GM23338 (cell line): ENCODE results near the gene SSBP2. TPM values are rescaled to one million over a fixed set of nuclear protein-coding genes. Genes with fewer than 3 reads are reported as not detected.
A peak's percentile ranks its signal among the peaks of the same experiment; 100 is the strongest.

Experiments
- ATAC-seq: fragments of 200-7000 bp; cut with Tn5 transposase; 3 replicates; pipeline ENCODE4 v1.9.1; 2020
- DNase-seq: peaks from one replicate; pipeline ENCODE4 v3.0.0-alpha.2; 2015; ENCODE audit warnings: low spot score
- H2AFZ ChIP-seq: fragments of 200-600 bp; sonication (generic); 2 replicates; pipeline ENCODE4 v1.8.0; 2016; ENCODE audit warnings: antibody characterized with exemption, mild to moderate bottlenecking, moderate library complexity
- H3F3A ChIP-seq: fragments of 200-600 bp; sonication (generic); replicated peaks from 2 replicates; pipeline ENCODE4 v1.8.0; 2017; ENCODE audit warnings: antibody characterized with exemption, mixed run types, low read depth
- H3K27ac ChIP-seq: fragments of 200-600 bp; sonication (generic); 2 replicates; pipeline ENCODE4 v1.6.1; 2016; ENCODE audit warnings: low read depth
- H3K27me3 ChIP-seq: fragments of 200-600 bp; sonication (generic); 2 replicates; pipeline ENCODE4 v1.8.0; 2016; ENCODE audit warnings: mild to moderate bottlenecking, mixed run types, moderate library complexity; ENCODE audit not compliant: insufficient read depth
- H3K36me3 ChIP-seq: fragments of 200-600 bp; sonication (generic); 2 replicates; pipeline ENCODE4 v1.8.0; 2016; ENCODE audit warnings: mild to moderate bottlenecking; ENCODE audit not compliant: insufficient read depth
- H3K4me1 ChIP-seq: fragments of 200-600 bp; sonication (generic); 2 replicates; pipeline ENCODE4 v1.8.0; 2016; ENCODE audit warnings: mild to moderate bottlenecking, moderate library complexity; ENCODE audit not compliant: insufficient read depth
- H3K4me2 ChIP-seq: fragments of 200-600 bp; sonication (generic); 2 replicates; pipeline ENCODE4 v1.7.1; 2017; ENCODE audit warnings: mixed run types
- H3K4me3 ChIP-seq: fragments of 200-600 bp; sonication (generic); 2 replicates; pipeline ENCODE4 v1.6.1; 2016; ENCODE audit warnings: mixed run types
- H3K79me2 ChIP-seq: fragments of 200-600 bp; sonication (generic); replicated peaks from 2 replicates; pipeline ENCODE4 v1.8.0; 2017; ENCODE audit warnings: mild to moderate bottlenecking; ENCODE audit not compliant: insufficient read depth
- H3K9me2 ChIP-seq: fragments of 200-600 bp; sonication (generic); 2 replicates; pipeline ENCODE4 v1.8.0; 2017; ENCODE audit not compliant: insufficient read depth
- H4K20me1 ChIP-seq: fragments of 200-600 bp; sonication (generic); replicated peaks from 2 replicates; pipeline ENCODE4 v1.8.0; 2017; ENCODE audit warnings: mild to moderate bottlenecking; ENCODE audit not compliant: insufficient read depth
- H3K27ac Mint-ChIP-seq: 2 replicates; pipeline ENCODE4 v1.8.0; 2020; ENCODE audit warnings: inconsistent platforms, mild to moderate bottlenecking, moderate library complexity, mixed read lengths
- H3K27me3 Mint-ChIP-seq: 3 replicates; pipeline ENCODE4 v1.8.0; 2022; ENCODE audit warnings: low read depth, mild to moderate bottlenecking, moderate library complexity, mixed read lengths, inconsistent platforms; ENCODE audit not compliant: insufficient read depth, poor library complexity
- H3K36me3 Mint-ChIP-seq: 3 replicates; pipeline ENCODE4 v1.8.0; 2021; ENCODE audit warnings: low read depth, mild to moderate bottlenecking, inconsistent platforms, moderate library complexity, mixed read lengths
- H3K4me1 Mint-ChIP-seq: 3 replicates; pipeline ENCODE4 v1.8.0; 2020; ENCODE audit warnings: mild to moderate bottlenecking, inconsistent platforms, mixed read lengths
- H3K4me3 Mint-ChIP-seq: 3 replicates; pipeline ENCODE4 v1.8.0; 2021; ENCODE audit warnings: moderate library complexity, mild to moderate bottlenecking, inconsistent platforms, mixed read lengths
- H3K9me3 Mint-ChIP-seq: 3 replicates; pipeline ENCODE4 v1.8.0; 2020; ENCODE audit warnings: moderate library complexity, mild to moderate bottlenecking, inconsistent platforms, mixed read lengths
- CREB1 ChIP-seq: fragments of 250-450 bp; sonication (Bioruptor Pico); IDR thresholded peaks from 2 replicates; pipeline ENCODE4 v1.5.0; 2020; ENCODE audit warnings: low read depth, mild to moderate bottlenecking, moderate library complexity
- ETS1 ChIP-seq: IDR thresholded peaks from 2 replicates; pipeline ENCODE4 v1.6.1; 2016; ENCODE audit warnings: antibody characterized with exemption
- EZH2 ChIP-seq: fragments of 200-600 bp; sonication (generic); IDR thresholded peaks from one replicate; pipeline ENCODE4 v1.8.0; 2017; ENCODE audit warnings: antibody characterized with exemption, mild to moderate bottlenecking, low read depth; ENCODE audit not compliant: unreplicated experiment
- EZH2phosphoT487 ChIP-seq: fragments of 200-600 bp; sonication (generic); IDR thresholded peaks from one replicate; pipeline ENCODE4 v1.8.1; 2018; ENCODE audit warnings: antibody characterized with exemption; ENCODE audit not compliant: unreplicated experiment
- JUNB ChIP-seq: IDR thresholded peaks from one replicate; pipeline ENCODE4 v1.6.1; 2016; ENCODE audit warnings: antibody characterized with exemption; ENCODE audit not compliant: unreplicated experiment
- NANOG ChIP-seq: IDR thresholded peaks from 2 replicates; pipeline ENCODE4 v1.6.1; 2016; ENCODE audit warnings: antibody characterized with exemption, borderline replicate concordance
- POLR2AphosphoS5 ChIP-seq: IDR thresholded peaks from 2 replicates; pipeline ENCODE4 v1.6.1; 2016; ENCODE audit warnings: antibody characterized with exemption, low read depth
- REST ChIP-seq: IDR thresholded peaks from one replicate; pipeline ENCODE4 v1.6.1; 2018; ENCODE audit warnings: antibody characterized with exemption; ENCODE audit not compliant: unreplicated experiment
- STAT1 ChIP-seq: IDR thresholded peaks from one replicate; pipeline ENCODE4 v1.6.1; 2016; ENCODE audit warnings: antibody characterized with exemption; ENCODE audit not compliant: unreplicated experiment
- ZNF114 ChIP-seq: fragments of 250-450 bp; sonication (Bioruptor Pico); IDR thresholded peaks from 2 replicates; pipeline ENCODE4 v1.5.0; 2020; ENCODE audit warnings: mild to moderate bottlenecking, moderate library complexity
- ZNF331 ChIP-seq: fragments of 250-450 bp; sonication (Bioruptor Pico); IDR thresholded peaks from 2 replicates; pipeline ENCODE4 v1.5.0; 2020; ENCODE audit warnings: low read depth, mild to moderate bottlenecking, moderate library complexity
- ZNF462 ChIP-seq: fragments of 250-450 bp; sonication (Bioruptor Pico); IDR thresholded peaks from 2 replicates; pipeline ENCODE4 v1.5.0; 2020; ENCODE audit warnings: mild to moderate bottlenecking, moderate library complexity
- polyA plus RNA-seq: library from polyadenylated mRNA; unstranded; fragments of >200 nt; fragmentation: Nextera tagmentation; extraction: Ambion mirVana; gene quantifications from 2 replicates; pipeline ENCODE4 v1.2.1, GENCODE V29; 2016
- total RNA-seq: library from RNA; depleted of rRNA; stranded (reverse); fragments of >200 nt; shearing (Covaris generic); gene quantifications from 2 replicates; pipeline ENCODE4 v1.2.3, GENCODE V29; 2014
- TF ChIP-seq, protein P1 (sequence below), 2 experiments: fragments of 200-600 bp in 1 of 2; sonication (generic) in 1 of 2; conservative IDR thresholded peaks; 2 replicates each; pipeline versions ENCODE4 v1.5.1 to v1.6.1; 2016 to 2017; ENCODE audit warnings: antibody characterized with exemption in 2 of 2, low read depth in 2 of 2, mild to moderate bottlenecking in 2 of 2, moderate library complexity in 1 of 2

Gene SSBP2
- total and polyA plus RNA-seq, 2 experiments from 2014 or later: 21.5 to 24.7 TPM

DNA sequence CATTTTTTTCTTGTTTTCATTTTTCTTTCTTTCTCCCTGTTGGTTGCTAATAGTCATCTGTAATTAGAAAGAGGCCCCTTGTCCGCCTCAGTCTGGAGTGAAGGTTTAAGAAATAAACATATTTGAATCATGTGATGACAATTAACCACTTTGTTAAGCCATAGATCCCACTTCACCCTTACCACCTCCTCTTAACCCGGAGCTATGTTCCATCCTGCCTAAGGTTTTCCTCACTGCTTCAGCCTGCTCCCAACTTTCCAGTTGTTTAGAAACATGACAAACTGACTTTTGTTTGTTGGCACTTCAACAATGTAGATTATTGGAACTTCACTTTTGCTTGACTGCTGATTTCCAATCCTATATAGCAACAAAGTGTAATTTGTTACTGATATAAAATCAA lies 37.4 kb upstream of the SSBP2 start:
- ATAC-seq: peak; percentile 34; the same call in 2 of the 3 replicates
- no peak for TF ChIP-seq NANOG
- no peak for TF ChIP-seq EZH2
- TF ChIP-seq REST: no peak
- no peak for TF ChIP-seq POLR2AphosphoS5
- TF ChIP-seq, protein P1, sequence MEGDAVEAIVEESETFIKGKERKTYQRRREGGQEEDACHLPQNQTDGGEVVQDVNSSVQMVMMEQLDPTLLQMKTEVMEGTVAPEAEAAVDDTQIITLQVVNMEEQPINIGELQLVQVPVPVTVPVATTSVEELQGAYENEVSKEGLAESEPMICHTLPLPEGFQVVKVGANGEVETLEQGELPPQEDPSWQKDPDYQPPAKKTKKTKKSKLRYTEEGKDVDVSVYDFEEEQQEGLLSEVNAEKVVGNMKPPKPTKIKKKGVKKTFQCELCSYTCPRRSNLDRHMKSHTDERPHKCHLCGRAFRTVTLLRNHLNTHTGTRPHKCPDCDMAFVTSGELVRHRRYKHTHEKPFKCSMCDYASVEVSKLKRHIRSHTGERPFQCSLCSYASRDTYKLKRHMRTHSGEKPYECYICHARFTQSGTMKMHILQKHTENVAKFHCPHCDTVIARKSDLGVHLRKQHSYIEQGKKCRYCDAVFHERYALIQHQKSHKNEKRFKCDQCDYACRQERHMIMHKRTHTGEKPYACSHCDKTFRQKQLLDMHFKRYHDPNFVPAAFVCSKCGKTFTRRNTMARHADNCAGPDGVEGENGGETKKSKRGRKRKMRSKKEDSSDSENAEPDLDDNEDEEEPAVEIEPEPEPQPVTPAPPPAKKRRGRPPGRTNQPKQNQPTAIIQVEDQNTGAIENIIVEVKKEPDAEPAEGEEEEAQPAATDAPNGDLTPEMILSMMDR (conservative IDR thresholded peaks at IDR 0.05; ENCODE audit: low read depth in 2 of 2): no peak
- no peak for TF ChIP-seq EZH2phosphoT487
- TF ChIP-seq ETS1: no peak
- no peak for TF ChIP-seq JUNB
- TF ChIP-seq ZNF331: no peak
- no peak for TF ChIP-seq CREB1
- no peak for TF ChIP-seq ZNF462 (CRISPR knock-in tag)
- TF ChIP-seq STAT1: no peak
- no peak for TF ChIP-seq ZNF114
- no peak for DNase-seq
- H3K4me3 Mint-ChIP-seq: no peak overlapping the region; the same call in 2 of the 3 replicates
- Histone ChIP-seq H3K27me3 (no peaks in the 10 kb centered on the region), H4K20me1 (no peaks in the 10 kb centered on the region), H3K4me2 (peak overlapping the region; percentile 23), H3K36me3 (no peaks in the 10 kb centered on the region), H3K4me1 (peaks cover 23% of the 10 kb centered on the region), H3F3A (no peaks in the 10 kb centered on the region), H3K4me3 (no peak overlapping the region), H3K9me2 (no peaks in the 10 kb centered on the region), H2AFZ (peak overlapping the region; percentile 4; the same call in 1 of the 2 replicates), H3K27ac (peak overlapping the region; percentile 68), H3K79me2 (no peaks in the 10 kb centered on the region)
- H3K27ac Mint-ChIP-seq: peak overlapping the region; percentile 92
- H3K9me3 Mint-ChIP-seq: peaks cover 3% of the 10 kb centered on the region; the same call in 1 of the 3 replicates
- no peaks in the 10 kb centered on the region for H3K27me3 Mint-ChIP-seq
- H3K4me1 Mint-ChIP-seq: peaks cover 25% of the 10 kb centered on the region
- peaks cover 7% of the 10 kb centered on the region; the same call in 1 of the 3 replicates for H3K36me3 Mint-ChIP-seq
